NCI-H446 (cell line): ENCODE measurements around the gene RNF44.
"Not testable (repeated sequence)": the region's sequence is repeated elsewhere in the genome, so short reads cannot be mapped to it uniquely, and the experiment has no call there.

Source experiments
- DNase-seq, 2 experiments: peaks; one replicate each; lab custom pipeline; 2025; lab: John Stamatoyannopoulos, UW

Gene RNF44

GRCh38 chr5:176519810-176520720 lies 17.1 kb downstream of the RNF44 start:
- no peak for DNase-seq

- DNase-seq = no peak
Observed at GRCh38 chr5:176517053-176517661, 20.0 kb downstream of the RNF44 start.

DNA sequence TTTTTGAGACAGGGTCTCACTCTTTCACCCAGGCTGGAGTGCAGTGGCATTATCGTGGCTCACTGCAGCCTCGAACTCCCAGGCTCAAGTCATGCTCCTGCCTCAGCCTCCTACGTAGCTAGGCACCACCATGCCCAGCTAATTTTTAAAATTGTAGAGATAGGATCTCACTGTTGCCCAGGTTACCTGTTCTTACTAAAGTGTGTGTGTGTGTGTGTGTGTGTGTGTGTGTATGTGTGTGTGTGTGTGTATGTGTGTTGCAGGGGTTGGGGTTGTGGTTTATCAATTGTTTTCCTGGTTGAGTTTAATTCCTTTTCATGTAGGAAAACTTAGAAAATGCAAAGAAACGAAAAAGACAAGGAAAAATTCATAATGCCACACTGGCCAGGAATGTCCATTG lies 21.8 kb downstream of the RNF44 start:
- DNase-seq = no peak

- DNase-seq = no peak
Observed at GRCh38 chr5:176514244-176514950, 22.8 kb downstream of the RNF44 start.

DNA sequence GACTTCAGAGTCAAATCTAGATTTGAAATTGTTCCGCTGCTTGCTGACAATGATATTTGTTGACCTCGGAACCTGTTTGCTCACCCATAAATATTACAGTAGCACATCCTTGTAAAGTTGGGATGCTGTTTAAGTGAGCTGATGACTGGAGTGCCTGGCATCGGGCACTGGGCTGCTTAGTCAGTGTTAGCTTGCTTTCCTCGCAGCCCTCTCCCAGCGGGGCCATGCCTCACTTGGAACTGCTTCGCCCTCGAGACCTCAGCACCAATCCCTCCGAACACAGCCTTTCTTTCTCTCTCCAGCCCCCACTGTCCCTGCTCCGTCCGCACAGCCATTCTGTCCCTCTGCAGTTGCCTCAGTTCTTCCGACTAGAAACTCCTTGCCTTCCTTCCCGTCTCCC lies 23.4 kb downstream of the RNF44 start:
- DNase-seq = no peak

DNA sequence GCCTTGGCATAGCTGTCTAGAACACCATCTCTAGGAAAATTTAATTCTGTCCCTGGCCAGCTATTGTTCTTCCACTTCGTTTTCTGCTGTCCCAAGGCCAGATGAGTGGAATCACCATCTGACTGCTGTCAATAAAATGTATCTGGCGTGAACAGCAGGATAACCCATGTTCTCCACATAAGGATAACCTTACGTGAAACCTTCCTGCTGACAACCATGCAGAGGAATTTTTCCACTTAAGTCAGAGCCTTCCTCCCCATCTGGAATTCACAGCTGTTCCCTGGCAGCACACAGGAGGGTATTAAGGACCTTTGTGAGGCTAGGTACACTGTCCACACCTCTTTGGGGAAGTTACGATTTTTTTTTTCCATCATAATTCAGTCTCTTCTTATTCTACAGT lies 28.6 kb downstream of the RNF44 start:
- no peak for DNase-seq

GRCh38 chr5:176507911-176508310 lies 29.3 kb downstream of the RNF44 start:
- no peak for DNase-seq

- DNase-seq = no peak
Observed at GRCh38 chr5:176503496-176503895, 33.7 kb downstream of the RNF44 start.

DNA sequence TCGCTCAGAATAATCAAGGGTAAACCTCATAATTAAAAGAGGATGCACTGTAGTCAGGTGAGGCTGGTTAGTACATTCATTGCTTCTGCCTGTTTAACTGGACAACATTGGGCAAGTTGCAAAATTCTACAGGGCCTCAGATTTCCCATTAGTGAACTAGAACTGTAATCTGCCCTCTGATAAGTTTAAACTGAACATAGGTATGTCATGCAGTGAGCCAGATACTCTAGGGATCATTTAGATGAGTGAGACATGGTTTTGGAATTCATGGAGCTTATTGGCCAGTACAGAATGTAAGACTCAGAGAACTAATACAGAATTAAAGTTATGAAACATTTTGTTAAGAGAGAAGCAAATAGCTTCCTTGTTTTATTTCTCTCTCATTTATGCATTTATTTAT lies 35.9 kb downstream of the RNF44 start:
- no peak for DNase-seq

DNA sequence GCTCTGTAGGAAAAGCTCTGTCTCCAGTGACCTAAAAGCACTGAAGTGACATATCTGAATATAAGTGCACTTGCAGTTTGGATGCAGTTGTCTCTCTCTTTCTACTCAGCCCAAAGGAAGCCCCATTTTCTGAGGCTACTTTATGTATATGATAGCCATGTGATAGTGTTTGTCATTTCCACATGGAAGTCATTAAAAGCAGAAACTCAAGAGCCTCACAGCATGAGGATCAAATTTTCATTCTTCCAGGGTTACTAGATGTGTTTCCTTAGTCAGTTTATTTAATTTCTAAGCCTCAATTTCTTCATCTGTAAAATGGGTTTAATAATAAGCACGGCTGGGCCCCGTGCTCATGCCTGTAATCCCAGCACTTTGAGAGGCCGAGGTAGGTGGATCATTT lies 36.7 kb downstream of the RNF44 start:
- no peak for DNase-seq

GRCh38 chr5:176499273-176499672 lies 37.9 kb downstream of the RNF44 start:
- DNase-seq = no peak

DNA sequence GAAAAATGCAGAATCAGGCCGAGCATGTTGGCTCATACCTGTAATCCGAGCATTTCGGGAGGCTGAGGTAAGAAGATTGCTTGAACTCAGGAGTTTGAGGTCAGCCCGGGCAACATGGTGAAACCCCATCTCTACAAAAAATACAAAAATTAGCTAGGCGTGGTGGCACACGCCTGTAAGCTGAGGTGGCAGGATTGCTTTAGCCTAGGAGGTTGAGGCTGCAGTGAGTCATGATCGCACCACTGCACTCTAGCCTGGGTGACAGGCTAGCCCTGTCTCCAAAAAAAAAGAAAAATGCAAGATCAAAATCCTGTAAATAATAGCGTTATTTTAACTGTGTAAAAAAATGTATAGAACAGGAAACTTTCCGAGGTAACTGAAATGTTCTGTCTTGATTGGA lies 39.4 kb downstream of the RNF44 start:
- DNase-seq = no peak

DNA sequence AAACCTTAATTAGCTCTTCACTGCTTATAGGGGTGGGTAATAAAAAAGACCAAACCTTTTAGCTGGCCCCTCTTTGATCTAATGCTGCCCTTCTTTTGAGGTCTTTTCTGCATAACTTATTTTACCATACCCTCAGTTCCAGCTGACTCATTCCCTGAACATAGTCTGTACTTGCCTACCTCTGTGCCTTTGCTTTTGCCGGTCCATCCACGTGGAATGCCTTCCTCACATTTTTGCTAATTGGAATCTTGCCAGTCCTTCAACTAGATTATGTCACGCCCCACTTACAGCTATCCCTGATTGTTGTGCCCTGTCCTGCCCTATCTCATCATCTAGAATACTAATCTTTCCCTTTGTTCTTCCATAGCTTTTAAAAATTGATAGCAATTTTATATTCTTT lies 44.8 kb downstream of the RNF44 start:
- no peak for DNase-seq

DNA sequence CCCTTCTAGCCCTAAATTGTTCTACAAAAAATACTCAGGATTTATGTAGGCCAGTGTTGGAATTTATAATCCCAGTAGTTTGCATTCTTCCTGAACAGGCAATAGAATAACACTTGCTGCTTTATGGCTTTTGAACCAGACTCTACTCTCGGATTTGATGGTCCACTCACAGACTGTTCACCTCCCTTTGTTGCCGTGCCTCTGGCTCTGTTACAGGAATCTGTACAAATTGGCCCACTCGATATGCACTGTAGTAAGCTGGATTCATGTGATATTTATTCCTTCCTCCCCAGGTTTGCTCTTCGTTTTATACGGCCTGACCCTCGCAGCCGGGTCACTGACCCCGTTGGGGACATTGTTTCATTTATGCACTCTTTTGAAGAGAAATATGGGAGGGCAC lies 45.3 kb downstream of the RNF44 start:
- no peak for DNase-seq

GRCh38 chr5:176491101-176491502 lies 46.1 kb downstream of the RNF44 start:
- no peak for DNase-seq

DNA sequence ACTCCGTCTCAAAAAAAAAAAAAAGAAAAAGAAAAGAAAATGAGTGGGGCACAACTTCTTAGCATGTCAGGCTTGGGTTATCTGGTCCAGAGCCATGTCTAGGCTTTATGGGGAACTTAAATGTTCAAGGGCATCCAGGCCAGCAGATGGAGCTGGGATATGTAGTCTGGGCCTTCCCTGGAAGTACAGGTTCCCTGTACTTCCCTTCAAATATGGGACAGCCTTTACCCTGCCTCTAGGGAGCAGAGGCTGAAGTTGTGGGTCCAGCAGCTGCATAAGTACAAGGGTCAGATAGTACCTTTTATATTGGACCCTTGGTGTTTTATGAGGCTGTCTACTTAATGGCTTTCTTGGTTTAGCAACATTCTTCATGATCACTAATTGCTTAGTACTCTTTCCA lies 46.9 kb downstream of the RNF44 start:
- DNase-seq = no peak

- DNase-seq = no peak
Observed at GRCh38 chr5:176489077-176489476, 48.1 kb downstream of the RNF44 start.

- DNase-seq = not testable (repeated sequence)
Observed at GRCh38 chr5:176487160-176487559, 50.0 kb downstream of the RNF44 start.

DNA sequence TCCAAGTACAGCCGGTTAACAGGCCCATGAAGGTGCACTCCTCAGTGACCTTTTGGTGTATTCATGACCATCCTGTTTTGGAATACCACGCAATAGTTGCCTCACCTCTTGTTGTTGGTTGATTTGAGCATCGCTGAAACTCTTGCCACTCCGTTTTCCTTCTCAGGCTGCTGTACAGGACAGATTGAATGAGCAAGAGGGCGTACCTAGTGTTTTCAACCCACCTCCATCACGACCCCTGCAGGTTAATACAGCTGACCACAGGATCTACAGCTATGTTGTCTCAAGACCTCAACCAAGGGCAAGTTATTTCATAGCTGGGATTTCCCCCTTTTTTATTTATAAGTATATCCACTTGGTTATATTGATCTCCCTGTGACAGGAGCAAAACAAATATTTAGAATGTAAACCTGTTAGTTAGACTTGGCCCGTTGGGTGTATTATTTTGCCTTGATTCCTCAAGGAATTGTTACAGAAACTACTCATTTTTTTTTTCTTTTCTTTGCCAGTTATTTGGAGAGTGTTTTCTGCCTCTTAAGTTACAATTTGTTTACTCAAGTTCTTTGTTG lies 50.9 kb downstream of the RNF44 start:
- no peak for DNase-seq

- no peak for DNase-seq
Observed at GRCh38 chr5:176485176-176485575, 52.0 kb downstream of the RNF44 start.

GRCh38 chr5:176481711-176482110 lies 55.5 kb downstream of the RNF44 start:
- no peak for DNase-seq
